GM20000 (cell line): ENCODE data around the gene FLVCR1.

Experiments used
- DNase-seq: peaks from one replicate; pipeline ENCODE4 v3.0.0; 2012; ENCODE audit warnings: low spot score
- TF ChIP-seq, protein P1 (sequence below): IDR thresholded peaks from 2 replicates; pipeline ENCODE4 v1.5.1; 2012; ENCODE audit warnings: mild to moderate bottlenecking, control low read depth; ENCODE audit errors: extremely low read depth, missing control alignments

FLVCR1 gene

GRCh38 chr1:212935387-212935981 is 77.4 kb downstream of the FLVCR1 start:
- no peak for DNase-seq

GRCh38 chr1:212937034-212937433 is 79.0 kb downstream of the FLVCR1 start:
- TF ChIP-seq, protein P1, sequence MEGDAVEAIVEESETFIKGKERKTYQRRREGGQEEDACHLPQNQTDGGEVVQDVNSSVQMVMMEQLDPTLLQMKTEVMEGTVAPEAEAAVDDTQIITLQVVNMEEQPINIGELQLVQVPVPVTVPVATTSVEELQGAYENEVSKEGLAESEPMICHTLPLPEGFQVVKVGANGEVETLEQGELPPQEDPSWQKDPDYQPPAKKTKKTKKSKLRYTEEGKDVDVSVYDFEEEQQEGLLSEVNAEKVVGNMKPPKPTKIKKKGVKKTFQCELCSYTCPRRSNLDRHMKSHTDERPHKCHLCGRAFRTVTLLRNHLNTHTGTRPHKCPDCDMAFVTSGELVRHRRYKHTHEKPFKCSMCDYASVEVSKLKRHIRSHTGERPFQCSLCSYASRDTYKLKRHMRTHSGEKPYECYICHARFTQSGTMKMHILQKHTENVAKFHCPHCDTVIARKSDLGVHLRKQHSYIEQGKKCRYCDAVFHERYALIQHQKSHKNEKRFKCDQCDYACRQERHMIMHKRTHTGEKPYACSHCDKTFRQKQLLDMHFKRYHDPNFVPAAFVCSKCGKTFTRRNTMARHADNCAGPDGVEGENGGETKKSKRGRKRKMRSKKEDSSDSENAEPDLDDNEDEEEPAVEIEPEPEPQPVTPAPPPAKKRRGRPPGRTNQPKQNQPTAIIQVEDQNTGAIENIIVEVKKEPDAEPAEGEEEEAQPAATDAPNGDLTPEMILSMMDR: no peak
- DNase-seq: no peak

More at GRCh38 chr1:212935387-212935981, 77.4 kb downstream of the FLVCR1 start:
- TF ChIP-seq, protein P1: no peak

GRCh38 chr1:212938846-212939245 is 80.8 kb downstream of the FLVCR1 start:
- TF ChIP-seq, protein P1: no peak
- DNase-seq: no peak

- TF ChIP-seq, protein P1: no peak
Observed at GRCh38 chr1:212941452-212941851, 83.4 kb downstream of the FLVCR1 start.

GRCh38 chr1:212942679-212943392 is 84.8 kb downstream of the FLVCR1 start:
- DNase-seq: no peak
- TF ChIP-seq, protein P1: no peak

More at GRCh38 chr1:212941452-212941851, 83.4 kb downstream of the FLVCR1 start:
- no peak for DNase-seq

GRCh38 chr1:212943393-212943710 is 85.3 kb downstream of the FLVCR1 start:
- TF ChIP-seq, protein P1: no peak
- DNase-seq: no peak

DNA sequence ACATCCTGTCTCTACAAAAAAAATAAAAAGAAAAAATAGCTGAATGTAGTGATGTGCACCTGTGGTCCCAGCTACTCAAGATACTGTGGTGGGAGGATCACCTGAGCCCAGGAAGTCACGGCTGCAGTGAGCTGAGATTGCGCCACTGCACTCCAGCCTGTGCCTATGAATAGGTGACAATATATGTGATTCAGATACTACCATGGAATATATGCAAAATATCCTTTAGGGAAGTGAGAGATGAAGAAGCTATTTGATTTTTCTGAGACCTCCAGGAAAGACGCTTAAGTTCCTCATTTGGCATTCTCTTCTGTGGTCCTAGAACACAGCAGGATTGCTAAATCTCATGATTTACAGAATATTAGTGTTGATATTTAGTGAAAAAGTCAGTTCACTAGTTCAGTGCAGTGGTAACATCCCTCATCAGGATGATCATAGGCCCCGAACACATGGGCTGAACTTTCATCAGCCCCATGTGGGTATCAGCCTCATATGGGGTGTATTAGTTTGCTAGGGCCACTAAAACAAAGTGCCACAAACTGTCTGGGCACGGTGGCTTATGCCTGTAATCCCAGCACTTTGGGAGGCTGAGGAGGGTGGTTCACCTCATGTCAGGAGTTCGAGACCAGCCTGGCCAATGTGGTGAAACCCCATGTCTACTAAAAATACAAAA is 86.3 kb downstream of the FLVCR1 start:
- TF ChIP-seq, protein P1: no peak
- DNase-seq: no peak
